ENCODE results near the gene HPCA. TPM values are rescaled to one million over a fixed set of nuclear protein-coding genes. Genes with fewer than 3 reads are reported as not detected.

The HPCA gene
- total and polyA plus RNA-seq, 8 donors = 0.16 to 5.2 (median 0.49) TPM; not detected in 1

DNA sequence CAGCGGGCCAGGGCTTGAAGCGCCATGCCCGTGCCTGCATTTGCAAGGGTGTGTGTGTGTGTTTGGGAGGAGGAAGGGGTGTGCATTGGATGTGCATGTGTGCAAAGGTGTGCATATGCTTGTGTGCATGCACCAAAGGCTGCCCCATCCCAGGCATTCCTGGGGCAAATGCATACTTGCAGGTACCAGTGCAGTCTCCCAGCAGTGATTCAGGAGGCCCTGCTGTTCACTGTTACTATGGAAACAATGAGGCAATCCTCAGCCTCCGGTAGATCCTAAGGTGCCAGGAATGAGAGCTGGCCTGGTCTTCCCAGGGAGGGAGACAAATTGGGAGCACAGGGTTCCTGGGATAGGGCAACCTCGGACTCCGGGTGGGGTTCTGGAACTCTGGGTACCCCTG lies 8.1 kb upstream of the HPCA start:
- peak in 1 of 6 donors; percentile 33 for DNase-seq
- FAIRE-seq = no peak
- Histone ChIP-seq H3K4me1 (no peaks in the 10 kb centered on the region), H3K9me3 (no peaks in the 10 kb centered on the region), H3K4me3 (no peak overlapping the region), H3K27ac (no peak overlapping the region), H3K36me3 (no peaks in the 10 kb centered on the region), H3K27me3 (no peaks in the 10 kb centered on the region)
- TF ChIP-seq, protein P1, sequence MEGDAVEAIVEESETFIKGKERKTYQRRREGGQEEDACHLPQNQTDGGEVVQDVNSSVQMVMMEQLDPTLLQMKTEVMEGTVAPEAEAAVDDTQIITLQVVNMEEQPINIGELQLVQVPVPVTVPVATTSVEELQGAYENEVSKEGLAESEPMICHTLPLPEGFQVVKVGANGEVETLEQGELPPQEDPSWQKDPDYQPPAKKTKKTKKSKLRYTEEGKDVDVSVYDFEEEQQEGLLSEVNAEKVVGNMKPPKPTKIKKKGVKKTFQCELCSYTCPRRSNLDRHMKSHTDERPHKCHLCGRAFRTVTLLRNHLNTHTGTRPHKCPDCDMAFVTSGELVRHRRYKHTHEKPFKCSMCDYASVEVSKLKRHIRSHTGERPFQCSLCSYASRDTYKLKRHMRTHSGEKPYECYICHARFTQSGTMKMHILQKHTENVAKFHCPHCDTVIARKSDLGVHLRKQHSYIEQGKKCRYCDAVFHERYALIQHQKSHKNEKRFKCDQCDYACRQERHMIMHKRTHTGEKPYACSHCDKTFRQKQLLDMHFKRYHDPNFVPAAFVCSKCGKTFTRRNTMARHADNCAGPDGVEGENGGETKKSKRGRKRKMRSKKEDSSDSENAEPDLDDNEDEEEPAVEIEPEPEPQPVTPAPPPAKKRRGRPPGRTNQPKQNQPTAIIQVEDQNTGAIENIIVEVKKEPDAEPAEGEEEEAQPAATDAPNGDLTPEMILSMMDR (IDR thresholded peaks at IDR 0.05) = no peak
- WGBS, 2 donors = 66 to 68% methylated on average over 6 of the region's 6 CpGs
- intact Hi-C loops (cut with DNase I) = no loop called here
- no peak for ATAC-seq

DNA sequence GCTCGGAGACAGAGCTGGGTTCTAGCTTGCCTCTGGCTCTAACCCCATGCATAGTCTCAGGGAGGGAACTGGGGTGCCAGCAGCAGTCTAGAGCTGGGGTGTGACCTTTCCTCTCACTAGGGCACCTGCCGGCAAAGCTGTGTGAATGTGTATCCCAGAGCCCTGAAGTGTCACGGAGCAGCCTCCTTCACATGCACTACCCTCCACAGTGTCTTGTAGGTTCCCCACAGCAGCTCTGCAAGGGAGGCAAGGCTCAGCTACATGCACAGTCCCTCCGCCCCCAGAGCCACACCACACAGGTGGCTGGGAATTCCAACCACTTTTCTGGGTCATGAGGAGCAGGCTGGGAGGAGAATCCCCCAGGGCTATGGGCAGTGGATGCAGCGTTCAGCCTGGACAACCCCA lies 7.7 kb upstream of the HPCA start:
- FAIRE-seq (no peak), ATAC-seq (no peak), DNase-seq (no peak)
- Histone ChIP-seq H3K4me1 (no peaks in the 10 kb centered on the region), H3K27me3 (no peaks in the 10 kb centered on the region), H3K9me3 (no peaks in the 10 kb centered on the region), H3K36me3 (no peaks in the 10 kb centered on the region), H3K27ac (no peak overlapping the region), H3K4me3 (no peak overlapping the region)
- 59 to 71% methylated on average over 5 of the region's 5 CpGs for WGBS, 2 donors
- TF ChIP-seq, protein P1 (IDR thresholded peaks at IDR 0.05) = no peak
- intact Hi-C loops (cut with DNase I) = no loop called here

DNA sequence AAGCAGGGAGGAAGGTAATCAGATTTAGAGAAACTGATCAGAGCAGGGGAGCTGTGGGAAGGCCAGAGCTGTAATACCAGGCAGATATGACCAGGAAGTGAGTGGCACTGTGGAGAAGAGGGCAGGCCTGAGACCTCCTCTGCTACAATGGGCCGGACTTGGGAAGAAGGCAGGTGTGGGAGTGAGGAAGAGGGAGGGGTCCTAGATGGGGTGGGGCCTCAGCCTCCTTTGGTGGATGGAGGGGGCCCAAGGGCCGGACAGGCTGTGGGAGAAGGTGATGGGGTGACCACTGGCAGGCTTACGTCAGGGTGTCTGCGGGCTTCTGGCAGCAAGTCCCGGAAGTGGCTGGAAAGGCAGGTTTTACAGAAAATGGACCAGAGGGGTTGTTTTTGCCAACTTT lies 5.0 kb upstream of the HPCA start:
- 62 to 75% methylated on average over 5 of the region's 5 CpGs for WGBS, 2 donors
- H3K27me3 ChIP-seq = no peaks in the 10 kb centered on the region
- no peaks in the 10 kb centered on the region for H3K4me1 ChIP-seq
- H3K4me3 ChIP-seq = no peak overlapping the region
- no peak overlapping the region for H3K27ac ChIP-seq
- no peaks in the 10 kb centered on the region for H3K9me3 ChIP-seq
- H3K36me3 ChIP-seq = no peaks in the 10 kb centered on the region
- FAIRE-seq (no peak), DNase-seq (peak in 2 of 6 donors; percentile 47 to 48), ATAC-seq (peak in 3 of 4 donors; percentile 7 to 38 (median 14))
- TF ChIP-seq, protein P1 (IDR thresholded peaks at IDR 0.05) = no peak
- intact Hi-C loops (cut with DNase I) = no loop called here

DNA sequence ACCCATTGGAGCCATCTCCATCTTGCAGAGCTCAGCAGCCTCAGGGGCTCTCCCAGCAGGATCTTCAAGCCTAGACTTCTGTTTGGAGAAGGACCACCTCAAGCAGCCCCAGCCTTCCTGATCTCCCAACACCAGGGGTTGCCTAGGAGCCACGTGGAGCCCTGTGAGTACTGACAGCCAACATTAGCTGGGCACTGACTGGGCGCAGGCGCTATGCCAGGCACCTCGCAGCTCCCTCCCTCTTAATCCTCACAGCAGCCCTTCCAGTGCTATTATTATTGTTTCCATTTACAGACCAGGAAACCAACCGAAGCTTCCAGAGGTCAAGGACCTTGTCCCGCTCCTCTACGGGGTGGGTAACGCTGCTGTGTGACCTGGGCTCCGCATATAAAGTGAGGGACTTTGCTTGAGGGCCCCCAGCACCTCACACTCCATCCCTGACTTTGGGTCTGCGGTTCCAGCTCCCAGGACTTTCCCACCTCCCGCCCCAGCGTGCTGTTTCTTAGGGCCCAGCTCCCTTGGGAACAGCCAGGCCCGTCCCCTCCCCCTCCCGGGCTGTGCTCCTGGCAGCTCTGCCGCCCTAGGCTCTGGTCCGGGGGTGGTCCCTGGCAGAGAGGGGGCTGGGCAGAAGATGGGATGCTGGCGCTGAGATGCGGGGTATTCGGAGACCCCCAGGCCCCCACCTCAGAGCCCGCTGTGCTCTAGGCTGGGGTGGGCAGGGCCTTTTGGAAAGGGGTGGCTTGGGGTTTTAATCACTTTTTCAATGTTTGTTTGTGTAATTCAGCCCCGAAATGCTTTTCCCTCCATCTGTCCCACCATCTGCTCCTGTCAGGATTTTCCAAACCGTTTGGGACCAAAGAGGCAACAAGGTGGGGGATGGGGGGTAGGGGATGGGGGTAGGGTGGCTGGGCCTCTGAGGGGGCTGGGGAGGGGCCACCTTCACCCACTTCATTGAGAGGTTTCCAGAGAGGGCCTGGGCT lies 4.1 kb upstream of the HPCA start:
- DNase-seq (peak in 1 of 6 donors; percentile 74), ATAC-seq (peak in 2 of 4 donors; percentile 18 to 44), FAIRE-seq (no peak)
- TF ChIP-seq, protein P1 (IDR thresholded peaks at IDR 0.05) = no peak
- Histone ChIP-seq H3K27ac (no peak overlapping the region), H3K9me3 (no peaks in the 10 kb centered on the region), H3K4me3 (no peak overlapping the region), H3K27me3 (peaks cover 0 to 6% (median 1%) of the 10 kb centered on the region in 4 donors), H3K36me3 (no peaks in the 10 kb centered on the region), H3K4me1 (no peaks in the 10 kb centered on the region)
- intact Hi-C loops (cut with DNase I) = no loop called here
- WGBS, 2 donors = 35 to 38% methylated on average over 22 of the region's 22 CpGs
